Naive thymus-derived CD4-positive, alpha-beta T cell (primary cell): ENCODE data around the gene MARCOL. TPM values are rescaled to one million over a fixed set of nuclear protein-coding genes. Genes with fewer than 3 reads are reported as not detected.

Experiments
- ATAC-seq: fragments of 150-1000 bp; cut with Tn5 transposase; 2 replicates; pipeline ENCODE4 v1.10.0; 2021; ENCODE audit warnings: mild to moderate bottlenecking, moderate library complexity
- CTCF ChIA-PET: fragments of 350-600 bp; sonication (Branson Sonifier 250); formaldehyde crosslinking; loops from one replicate; lab custom pipeline; 2021; ENCODE audit warnings: antibody characterized with exemption; lab: Charles Lee
- POLR2A ChIA-PET: fragments of 350-600 bp; sonication (Branson Sonifier 250); formaldehyde crosslinking; loops from one replicate; lab custom pipeline; 2021; ENCODE audit warnings: antibody characterized with exemption, inconsistent platforms; lab: Charles Lee
- DNase-seq, 9 donors: peaks; one replicate each; pipeline versions ENCODE4 v3.0.0 to v3.0.0-alpha.2; 2020 to 2022; ENCODE audit warnings: mixed read lengths in 1 of 9
- H3K27ac ChIP-seq: one replicate; pipeline ENCODE4 v1.7.0; 2013; ENCODE audit warnings: mild to moderate bottlenecking, low read depth, low read length, moderate library complexity
- H3K27me3 ChIP-seq, 2 donors: one replicate each; pipeline ENCODE4 v1.7.0; 2013; ENCODE audit warnings: low read length in 2 of 2, mild to moderate bottlenecking in 2 of 2, moderate library complexity in 2 of 2; ENCODE audit not compliant: control insufficient read depth in 2 of 2, insufficient read depth in 2 of 2
- H3K36me3 ChIP-seq, 3 experiments: 1 replicate in 2 of 3; 2 replicates in 1 of 3; pipeline ENCODE4 v1.7.0; 2013; ENCODE audit warnings: low read length in 3 of 3, mild to moderate bottlenecking in 3 of 3, moderate library complexity in 1 of 3; ENCODE audit not compliant: insufficient read depth in 3 of 3, control insufficient read depth in 2 of 3
- H3K4me1 ChIP-seq, 2 donors: one replicate each; pipeline ENCODE4 v1.7.0; 2013; ENCODE audit warnings: low read length in 2 of 2, mild to moderate bottlenecking in 2 of 2, moderate library complexity in 1 of 2; ENCODE audit not compliant: control insufficient read depth in 2 of 2, insufficient read depth in 2 of 2
- H3K4me3 ChIP-seq: 2 replicates; pipeline ENCODE4 v1.7.0; 2013; ENCODE audit warnings: mild to moderate bottlenecking, low read length
- H3K9me3 ChIP-seq, 3 experiments: 1 replicate in 2 of 3; 2 replicates in 1 of 3; pipeline ENCODE4 v1.7.0; 2013; ENCODE audit warnings: low read length in 3 of 3; ENCODE audit not compliant: control insufficient read depth in 2 of 3
- H3K27ac Mint-ChIP-seq, 9 donors: one replicate each; pipeline ENCODE4 v1.8.0; 2020 to 2022; ENCODE audit warnings: mixed read lengths in 9 of 9, mild to moderate bottlenecking in 8 of 9, moderate library complexity in 5 of 9, inconsistent platforms in 2 of 9
- H3K27me3 Mint-ChIP-seq, 5 donors: one replicate each; pipeline ENCODE4 v1.8.0; 2021 to 2022; ENCODE audit warnings: mixed read lengths in 5 of 5, mild to moderate bottlenecking in 1 of 5
- H3K36me3 Mint-ChIP-seq, 5 donors: one replicate each; pipeline ENCODE4 v1.8.0; 2020 to 2022; ENCODE audit warnings: mixed read lengths in 5 of 5, mild to moderate bottlenecking in 3 of 5, inconsistent platforms in 1 of 5
- H3K4me1 Mint-ChIP-seq, 7 donors: one replicate each; pipeline ENCODE4 v1.8.0; 2020 to 2022; ENCODE audit warnings: mixed read lengths in 7 of 7, mild to moderate bottlenecking in 3 of 7, inconsistent platforms in 1 of 7
- H3K4me3 Mint-ChIP-seq, 10 donors: one replicate each; pipeline ENCODE4 v1.8.0; 2020 to 2022; ENCODE audit warnings: mild to moderate bottlenecking in 10 of 10, mixed read lengths in 10 of 10, moderate library complexity in 6 of 10, inconsistent platforms in 2 of 10
- H3K9me3 Mint-ChIP-seq, 11 donors: one replicate each; pipeline ENCODE4 v1.8.0; 2020 to 2022; ENCODE audit warnings: mixed read lengths in 11 of 11, mild to moderate bottlenecking in 4 of 11, inconsistent platforms in 1 of 11, moderate library complexity in 1 of 11
- intact Hi-C, 2 donors: fragments of 100-400 bp; cut with micrococcal nuclease; formaldehyde crosslinking; loops; one replicate each; pipeline ENCODE4 v1.15.1; 2023
- polyA plus RNA-seq, 2 donors: library from polyadenylated mRNA; unstranded; fragments of 300-500 nt; fragmentation: Illumina TruSeq; gene quantifications; one replicate each; pipeline ENCODE4 v1.2.3, GENCODE V29; 2021
- total RNA-seq, 6 experiments: library from RNA in 5 of 6; stranded (reverse) in 5 of 6; gene quantifications; 1 replicate in 5 of 6; 2 replicates in 1 of 6; pipeline ENCODE4 v1.2.3 and lab custom pipeline; 2021 to 2026

The MARCOL gene
- total and polyA plus RNA-seq, 7 experiments from 2014 or later = not detected

DNA sequence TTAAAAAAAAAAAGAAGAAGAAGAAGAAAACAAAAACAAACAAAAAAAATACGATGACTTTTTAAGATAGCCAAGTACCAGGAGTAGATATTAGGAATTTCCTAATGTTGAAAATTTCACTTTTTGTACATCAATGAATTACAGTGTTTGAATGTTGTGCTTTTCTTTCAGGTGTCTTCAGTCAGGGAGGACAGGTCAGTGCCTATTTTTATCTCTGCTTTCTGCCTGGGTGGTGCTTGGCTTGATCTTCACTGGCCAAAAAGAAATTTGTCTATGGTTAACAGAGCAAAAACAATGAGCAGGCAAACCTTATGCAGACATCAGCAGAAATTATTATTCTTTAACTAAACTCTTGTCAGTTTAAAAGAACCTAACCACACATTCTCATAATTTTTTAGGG lies 32.5 kb upstream of the MARCOL start:
- no peak for ATAC-seq
- POLR2A ChIA-PET = no interaction called here
- CTCF ChIA-PET = no interaction called here

DNA sequence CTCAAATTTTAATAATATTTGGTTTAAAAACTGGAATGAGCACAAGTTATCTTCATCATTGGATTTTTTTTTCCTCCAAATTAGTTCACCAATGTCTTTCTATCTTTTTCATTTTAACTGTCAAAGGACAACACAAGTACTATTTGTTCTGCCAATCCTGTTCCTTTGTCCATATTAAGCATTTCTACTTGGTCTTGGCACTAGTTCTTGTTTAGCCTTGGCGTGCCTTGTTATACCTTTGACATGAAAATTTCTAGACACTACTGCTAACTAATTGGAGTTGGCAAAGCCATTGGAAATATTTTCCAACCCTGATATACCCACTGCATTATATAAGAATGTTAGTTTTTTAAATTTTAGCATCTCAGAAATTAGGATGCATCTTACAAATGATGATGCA lies 31.7 kb upstream of the MARCOL start:
- peaks cover 0 to 5% (median 0%) of the 10 kb centered on the region in 11 donors for H3K9me3 Mint-ChIP-seq
- no peak for ATAC-seq
- no peaks in the 10 kb centered on the region for H3K4me1 ChIP-seq
- ChIA-PET POLR2A (no interaction called here), CTCF (no interaction called here)
- intact Hi-C loops = no loop called here
- H3K36me3 Mint-ChIP-seq = no peaks in the 10 kb centered on the region
- H3K27me3 ChIP-seq = no peaks in the 10 kb centered on the region
- H3K4me1 Mint-ChIP-seq = peaks cover 0 to 5% (median 0%) of the 10 kb centered on the region in 7 donors
- no peaks in the 10 kb centered on the region for H3K36me3 ChIP-seq
- peaks cover 0 to 16% (median 4%) of the 10 kb centered on the region in 5 donors for H3K27me3 Mint-ChIP-seq
- H3K27ac ChIP-seq = no peak overlapping the region
- H3K27ac Mint-ChIP-seq = no peak overlapping the region
- H3K4me3 Mint-ChIP-seq = no peak overlapping the region
- DNase-seq = no peak
- no peaks in the 10 kb centered on the region for H3K9me3 ChIP-seq
- H3K4me3 ChIP-seq = no peak overlapping the region

More for the DNA sequence above, 32.5 kb upstream of the MARCOL start:
- no peaks in the 10 kb centered on the region for H3K4me1 ChIP-seq
- H3K27me3 Mint-ChIP-seq = peaks cover 0 to 14% (median 5%) of the 10 kb centered on the region in 5 donors
- no peaks in the 10 kb centered on the region for H3K36me3 Mint-ChIP-seq
- no peak overlapping the region for H3K4me3 ChIP-seq
- H3K36me3 ChIP-seq = no peaks in the 10 kb centered on the region
- no peak overlapping the region for H3K27ac ChIP-seq
- no peaks in the 10 kb centered on the region for H3K9me3 ChIP-seq
- peaks cover 0 to 7% (median 0%) of the 10 kb centered on the region in 7 donors for H3K4me1 Mint-ChIP-seq
- no peaks in the 10 kb centered on the region for H3K27me3 ChIP-seq
- DNase-seq = no peak
- no peak overlapping the region for H3K4me3 Mint-ChIP-seq
- peaks cover 0 to 5% (median 0%) of the 10 kb centered on the region in 11 donors for H3K9me3 Mint-ChIP-seq
- H3K27ac Mint-ChIP-seq = no peak overlapping the region
- intact Hi-C loops = no loop called here

DNA sequence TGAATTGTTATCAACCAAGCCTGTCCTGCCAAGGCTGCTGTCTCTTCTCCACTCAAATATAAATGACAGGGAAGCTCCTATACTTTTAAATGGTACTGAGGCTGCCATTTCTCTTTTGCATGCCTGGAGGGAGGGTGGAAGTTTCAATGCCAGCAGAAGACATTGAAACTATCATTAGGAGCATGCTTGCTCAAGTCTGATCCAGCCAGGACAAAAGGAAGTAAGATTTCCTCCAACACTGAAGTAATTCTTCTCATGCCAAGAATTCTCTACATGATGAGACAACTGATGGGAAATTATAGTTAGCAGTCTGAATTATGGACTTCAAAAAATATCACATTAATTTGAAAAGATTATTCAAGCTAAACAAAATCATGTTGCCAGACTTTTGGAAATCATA lies 30.1 kb upstream of the MARCOL start:
- Histone ChIP-seq H3K27me3 (no peaks in the 10 kb centered on the region), H3K9me3 (no peaks in the 10 kb centered on the region), H3K36me3 (no peaks in the 10 kb centered on the region), H3K27ac (no peak overlapping the region), H3K4me3 (no peak overlapping the region), H3K4me1 (no peaks in the 10 kb centered on the region)
- intact Hi-C loops = no loop called here
- Mint-ChIP-seq H3K9me3 (peaks cover 0 to 5% (median 0%) of the 10 kb centered on the region in 11 donors), H3K27ac (no peak overlapping the region), H3K4me1 (peaks cover 0 to 3% (median 0%) of the 10 kb centered on the region in 7 donors), H3K27me3 (peaks cover 0 to 15% (median 5%) of the 10 kb centered on the region in 5 donors), H3K4me3 (no peak overlapping the region), H3K36me3 (no peaks in the 10 kb centered on the region)
- POLR2A ChIA-PET = no interaction called here
- DNase-seq = no peak
- ATAC-seq = no peak
- CTCF ChIA-PET = no interaction called here

DNA sequence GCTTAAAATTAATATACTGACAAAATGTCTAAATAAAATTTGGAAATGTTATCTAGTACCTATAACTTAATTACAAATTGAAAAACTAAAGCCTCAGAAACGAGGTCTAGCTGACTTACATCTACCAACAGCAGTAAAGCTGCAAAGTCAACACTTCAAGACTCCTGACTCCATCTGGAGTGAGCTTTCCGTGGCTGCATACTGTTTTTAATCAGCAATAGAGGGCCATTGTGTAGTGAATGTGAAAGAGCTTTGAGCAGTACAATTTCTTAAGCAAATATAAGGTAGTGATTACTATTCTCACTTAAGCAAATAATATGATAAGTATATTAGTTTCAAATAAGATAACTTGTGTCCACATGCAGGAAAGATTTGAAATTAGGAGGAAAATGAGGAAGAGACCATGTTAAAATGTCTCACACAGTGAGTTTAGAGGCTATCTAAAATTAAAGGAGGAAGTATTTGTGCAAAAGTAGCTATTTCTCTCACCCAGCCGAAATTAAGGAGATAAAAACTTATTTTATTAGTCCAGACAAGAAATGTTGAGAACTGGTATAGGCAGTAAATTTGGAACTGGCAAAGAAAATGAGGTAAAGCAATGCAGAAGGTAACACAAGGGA lies 29.1 kb upstream of the MARCOL start:
- no peak overlapping the region for H3K27ac Mint-ChIP-seq
- H3K4me1 Mint-ChIP-seq = peaks cover 0 to 3% (median 0%) of the 10 kb centered on the region in 7 donors
- Histone ChIP-seq H3K36me3 (no peaks in the 10 kb centered on the region), H3K27ac (no peak overlapping the region), H3K4me1 (no peaks in the 10 kb centered on the region), H3K4me3 (no peak overlapping the region), H3K27me3 (no peaks in the 10 kb centered on the region), H3K9me3 (no peaks in the 10 kb centered on the region)
- intact Hi-C loops = no loop called here
- ChIA-PET POLR2A (no interaction called here), CTCF (no interaction called here)
- no peak overlapping the region for H3K4me3 Mint-ChIP-seq
- H3K9me3 Mint-ChIP-seq = peaks cover 0 to 5% (median 0%) of the 10 kb centered on the region in 11 donors
- ATAC-seq (no peak), DNase-seq (no peak)
- H3K36me3 Mint-ChIP-seq = no peaks in the 10 kb centered on the region
- peaks cover 0 to 15% (median 7%) of the 10 kb centered on the region in 5 donors for H3K27me3 Mint-ChIP-seq

DNA sequence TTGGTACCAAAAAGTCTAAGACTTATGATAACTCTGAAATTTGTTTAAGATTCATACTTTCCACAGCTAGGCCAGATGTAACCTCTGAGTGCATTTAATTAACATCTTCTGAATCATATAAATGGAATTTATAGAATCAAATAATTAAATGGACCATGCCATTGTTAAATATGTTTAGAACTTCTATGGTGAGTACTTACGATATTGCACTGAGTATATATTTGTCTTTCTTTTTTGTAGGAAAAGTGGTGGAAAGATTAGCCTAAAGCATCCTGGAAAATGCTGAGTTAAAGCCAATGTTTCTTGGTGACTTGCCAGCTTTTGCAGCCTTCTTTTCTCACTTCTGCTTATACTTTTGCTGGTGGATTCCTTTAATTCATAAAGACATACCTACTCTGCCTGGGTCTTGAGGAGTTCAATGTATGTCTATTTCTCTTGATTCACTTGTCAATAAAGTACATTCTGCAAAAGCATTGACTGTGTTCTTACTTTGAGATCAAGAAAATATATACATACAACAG lies 23.6 kb upstream of the MARCOL start:
- no peaks in the 10 kb centered on the region for H3K27me3 ChIP-seq
- Mint-ChIP-seq H3K36me3 (no peaks in the 10 kb centered on the region), H3K4me1 (no peaks in the 10 kb centered on the region), H3K27ac (no peak overlapping the region), H3K4me3 (no peak overlapping the region), H3K27me3 (peaks cover 0 to 11% (median 3%) of the 10 kb centered on the region in 5 donors), H3K9me3 (peaks cover 0 to 11% (median 0%) of the 10 kb centered on the region in 11 donors)
- no peak overlapping the region for H3K27ac ChIP-seq
- H3K9me3 ChIP-seq = no peaks in the 10 kb centered on the region
- H3K4me3 ChIP-seq = no peak overlapping the region
- ATAC-seq (no peak), DNase-seq (no peak)
- no peaks in the 10 kb centered on the region for H3K36me3 ChIP-seq
- ChIA-PET CTCF (no interaction called here), POLR2A (no interaction called here)
- no peaks in the 10 kb centered on the region for H3K4me1 ChIP-seq
- intact Hi-C loops = no loop called here

DNA sequence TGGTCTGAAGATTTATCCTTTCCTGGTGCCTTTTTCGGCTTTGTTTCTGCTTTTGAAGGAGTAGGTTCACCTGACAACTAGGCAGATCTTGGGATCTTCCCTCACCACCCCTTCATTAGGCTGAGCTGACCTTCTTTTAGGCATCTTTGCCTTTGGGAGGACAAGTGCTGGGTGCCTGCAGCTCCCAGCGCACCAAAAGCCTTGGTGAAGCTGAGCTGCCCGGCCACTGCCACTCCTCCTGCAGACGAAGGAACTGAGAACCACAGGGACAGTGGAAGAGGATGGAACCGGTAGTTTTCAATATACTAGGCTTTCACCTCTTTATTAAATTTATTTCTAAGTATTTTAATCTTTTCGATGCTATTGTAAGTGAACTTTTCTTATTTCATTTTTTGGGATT lies 16.8 kb upstream of the MARCOL start:
- Histone ChIP-seq H3K4me1 (no peaks in the 10 kb centered on the region), H3K36me3 (no peaks in the 10 kb centered on the region), H3K27me3 (no peaks in the 10 kb centered on the region), H3K4me3 (no peak overlapping the region), H3K27ac (no peak overlapping the region), H3K9me3 (no peaks in the 10 kb centered on the region)
- intact Hi-C loops = no loop called here
- Mint-ChIP-seq H3K27me3 (peaks cover 3 to 18% (median 13%) of the 10 kb centered on the region in 5 donors), H3K9me3 (peaks cover 0 to 11% (median 0%) of the 10 kb centered on the region in 11 donors), H3K36me3 (no peaks in the 10 kb centered on the region), H3K4me1 (no peaks in the 10 kb centered on the region), H3K4me3 (no peak overlapping the region), H3K27ac (no peak overlapping the region)
- ATAC-seq (no peak), DNase-seq (no peak)
- CTCF ChIA-PET = interaction anchor here (0.7 kb wide), 1 partner anchor 41 kb away, joined by 3 read pairs; no protein-coding TSS in a partner anchor
- POLR2A ChIA-PET = no interaction called here
